Measurements from ENCODE around the gene RNF167.

GRCh38 chr17:4938069-4938491 is 2.0 kb upstream of the RNF167 start:
- TF ChIP-seq CTCF (optimal IDR thresholded peaks at IDR 0.05 in 1 of 3, IDR thresholded peaks at IDR 0.05 in 1 of 3, conservative IDR thresholded peaks at IDR 0.05 in 1 of 3; ENCODE audit: extremely low read depth in 1 of 3, insufficient read depth in 2 of 3, low read length in 3 of 3) (no peak), EZH2 (IDR thresholded peaks at IDR 0.05; ENCODE audit: low read length) (no peak)

Data from keratinocyte (primary cell).